Activated T-helper 1 cell treated with Interleukin-2 at 50 U/mL for 16 hours (primary cell): ENCODE results near the gene TBC1D2B.

Experiments used
- DNase-seq: peaks from one replicate; pipeline ENCODE4 v3.0.0-alpha.2; 2020; ENCODE audit warnings: low read depth

TBC1D2B gene

DNA sequence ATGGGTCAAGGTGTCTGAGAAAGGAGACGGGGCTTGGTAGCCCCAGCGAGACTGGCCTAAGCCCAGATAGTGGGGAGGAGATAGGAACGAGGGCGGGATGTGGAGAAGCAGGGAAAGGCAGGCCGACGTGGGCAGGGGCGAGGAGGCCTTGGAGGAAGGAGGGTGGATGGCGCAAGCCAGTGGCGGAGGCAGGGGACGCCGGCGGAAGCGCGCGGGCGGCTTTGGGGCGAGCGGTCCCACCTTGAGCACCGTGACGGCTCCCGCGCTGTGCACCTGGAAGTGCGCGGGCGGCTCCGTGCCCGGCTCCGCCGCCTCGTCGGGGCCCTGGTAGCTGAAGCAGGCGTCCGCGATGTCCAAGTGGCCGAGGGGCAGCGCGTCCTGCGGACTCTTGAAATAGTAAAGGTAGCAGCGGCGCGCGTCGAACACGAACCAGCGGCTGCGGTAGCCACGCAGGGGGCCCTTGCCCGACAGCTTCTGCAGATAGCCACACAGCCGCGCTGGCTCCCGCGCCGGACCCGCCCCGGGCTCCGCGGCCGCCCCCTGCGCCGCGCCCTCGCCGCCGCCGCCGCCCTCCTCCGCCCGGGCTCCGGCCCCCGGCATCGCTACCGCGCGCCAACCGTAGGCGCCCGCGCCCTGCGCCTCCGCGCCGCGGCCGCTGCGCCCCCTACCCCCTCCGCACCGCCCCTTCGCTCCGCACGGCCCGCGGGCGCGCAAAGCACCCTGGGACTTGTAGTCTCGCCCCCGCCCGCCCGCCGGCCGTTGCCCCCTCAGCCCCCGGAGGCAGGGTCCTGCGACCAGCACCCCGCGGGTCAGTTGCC is at the start of gene TBC1D2B:
Gene TBC1D2B (minus strand): TSS at position 659 of the 818 bp plus-strand sequence. CDS start 59 bp downstream, at position 600.
- DNase-seq = peak; percentile 60

DNA sequence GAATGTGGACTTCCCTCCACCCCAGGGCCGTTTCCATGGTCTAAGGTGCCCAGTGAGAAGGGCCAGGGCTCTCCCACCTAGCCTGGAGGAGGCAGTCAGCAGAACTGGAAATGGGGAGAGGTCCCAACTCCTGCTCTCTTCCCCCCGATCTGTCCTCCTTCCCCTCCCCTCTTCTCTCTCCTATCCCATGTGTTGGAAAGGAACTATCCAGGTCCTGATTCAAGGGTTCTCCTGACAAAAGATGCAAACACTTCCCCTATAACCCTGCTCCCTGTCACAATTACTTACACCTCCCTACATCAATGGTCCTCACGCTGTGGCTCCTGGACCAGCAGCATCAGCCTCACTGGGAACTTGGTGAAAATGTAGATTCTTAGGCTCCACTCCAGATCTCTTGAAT is 47.8 kb upstream of the TBC1D2B start:
- DNase-seq = no peak

DNA sequence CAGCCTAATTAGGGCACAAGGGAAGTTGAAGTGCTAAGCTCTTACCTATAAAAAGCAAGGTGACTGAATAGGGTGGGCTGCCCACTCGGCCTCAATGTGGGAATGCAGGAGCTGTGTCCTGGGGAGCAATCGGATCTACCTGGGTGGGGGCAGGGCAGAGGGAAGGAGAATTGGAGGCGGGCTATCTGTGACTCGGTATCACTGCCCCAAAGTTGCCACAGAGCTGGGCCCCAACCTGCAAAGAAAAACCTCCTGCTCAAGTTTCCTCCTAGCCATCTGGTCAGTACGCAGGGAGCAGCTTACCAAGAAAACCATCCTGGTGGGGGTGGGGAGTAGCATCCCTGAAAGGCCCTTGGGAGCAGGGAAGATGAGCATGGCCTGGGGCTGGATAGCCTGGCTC is 43.0 kb upstream of the TBC1D2B start:
- no peak for DNase-seq

DNA sequence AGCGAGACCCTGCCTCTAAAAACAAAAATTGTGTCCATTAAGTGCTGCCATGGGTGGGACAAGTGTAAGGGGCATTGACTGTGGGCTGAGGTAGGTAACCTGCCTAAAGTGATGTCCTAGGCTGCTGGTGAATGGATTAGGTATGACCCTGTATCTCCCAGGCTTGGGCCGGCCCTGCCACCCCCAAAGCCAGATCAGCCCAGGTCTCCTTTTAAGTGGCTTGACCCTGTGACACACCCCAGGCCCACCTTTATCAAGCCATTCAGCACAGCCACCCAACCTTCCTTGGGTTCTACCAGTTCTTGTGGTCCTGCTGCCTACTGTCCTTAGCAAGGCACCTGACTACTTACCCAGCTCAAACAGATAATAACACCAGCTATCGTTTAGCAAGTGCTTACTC is 35.0 kb upstream of the TBC1D2B start:
- DNase-seq = no peak

DNA sequence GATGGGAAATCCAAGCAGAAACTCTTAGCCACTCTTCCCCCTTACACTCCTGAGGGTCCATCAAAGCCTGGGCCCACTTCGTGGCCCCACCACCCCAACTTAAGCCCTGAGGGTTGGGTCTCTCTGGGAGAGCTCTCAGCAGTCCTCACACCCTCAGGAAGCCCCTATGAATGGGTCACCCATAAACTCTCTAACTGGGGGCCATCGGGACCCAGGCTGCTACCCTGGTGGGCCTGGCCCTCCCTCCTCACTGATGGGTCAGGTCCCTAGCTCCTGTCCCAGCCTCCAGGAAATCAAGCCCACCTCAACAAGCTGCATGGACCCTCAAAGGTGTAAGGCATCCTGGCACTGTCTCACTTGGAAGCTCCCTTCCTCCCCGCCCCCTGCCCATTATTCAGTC is 34.3 kb upstream of the TBC1D2B start:
- no peak for DNase-seq

DNA sequence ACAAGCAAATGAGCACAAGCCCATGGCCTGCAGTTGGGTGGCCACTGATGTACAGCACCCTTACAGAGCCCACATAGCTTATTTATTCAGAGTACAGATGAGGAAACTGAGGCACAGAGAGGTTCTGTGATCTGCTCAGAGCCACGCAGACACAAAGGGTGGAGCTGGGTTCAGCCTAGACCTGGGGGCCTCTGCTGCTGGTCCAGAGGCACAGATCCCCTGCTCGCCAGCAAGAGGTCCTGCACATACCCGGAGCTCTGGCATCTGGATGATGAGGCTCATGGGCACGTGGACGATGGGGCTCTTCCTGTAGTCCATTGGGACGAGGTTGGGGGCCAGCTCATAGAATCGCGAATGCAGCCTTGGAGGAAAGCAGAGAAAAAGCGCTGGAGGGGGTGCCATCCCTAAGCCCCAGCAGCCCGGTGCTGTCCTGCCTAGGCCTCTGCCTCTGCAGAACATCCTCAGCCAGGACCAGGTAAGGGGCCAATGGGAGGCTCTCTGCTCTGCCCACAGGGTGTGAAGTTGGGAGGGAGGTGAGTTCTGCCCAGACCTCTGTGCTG is 33.5 kb upstream of the TBC1D2B start:
- no peak for DNase-seq

DNA sequence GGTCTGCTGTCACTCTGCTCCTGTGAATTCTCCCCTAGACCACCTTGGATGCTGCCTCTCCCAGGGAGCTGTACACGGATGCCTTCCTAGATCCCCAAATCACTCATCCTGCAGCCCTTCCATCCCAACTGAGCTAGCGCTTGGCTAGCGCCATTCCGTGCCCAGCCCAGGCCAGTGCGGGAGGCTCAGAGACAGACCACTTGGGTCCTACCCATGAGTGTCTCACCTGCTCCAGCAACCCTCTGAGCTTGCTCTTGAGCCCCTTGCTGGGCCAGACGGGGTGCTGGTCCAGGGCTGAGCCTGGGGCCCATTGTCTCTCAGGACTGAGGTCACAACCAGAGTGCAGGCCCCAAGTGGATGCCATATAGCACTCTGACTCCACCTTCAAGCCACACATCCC is 32.6 kb upstream of the TBC1D2B start:
- no peak for DNase-seq

DNA sequence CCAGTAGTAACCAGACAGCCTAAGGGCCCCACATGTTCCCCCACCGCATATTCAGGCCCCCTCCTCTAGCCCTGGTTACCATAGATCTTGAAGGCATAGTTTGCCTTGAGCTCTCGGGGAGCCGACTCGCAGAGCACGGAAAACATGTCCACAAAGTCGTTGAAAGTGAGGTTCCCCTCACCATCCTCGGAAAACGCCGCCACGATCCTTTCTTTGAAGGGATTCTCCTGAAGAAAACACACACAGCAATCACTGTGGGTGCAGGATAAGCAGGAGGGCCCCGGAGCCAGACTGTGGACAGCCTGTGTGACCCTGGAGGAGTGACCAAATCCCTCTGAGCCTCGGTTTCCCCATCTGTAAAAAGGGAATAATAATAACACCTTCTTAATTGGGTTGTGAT is 31.6 kb upstream of the TBC1D2B start:
- no peak for DNase-seq

DNA sequence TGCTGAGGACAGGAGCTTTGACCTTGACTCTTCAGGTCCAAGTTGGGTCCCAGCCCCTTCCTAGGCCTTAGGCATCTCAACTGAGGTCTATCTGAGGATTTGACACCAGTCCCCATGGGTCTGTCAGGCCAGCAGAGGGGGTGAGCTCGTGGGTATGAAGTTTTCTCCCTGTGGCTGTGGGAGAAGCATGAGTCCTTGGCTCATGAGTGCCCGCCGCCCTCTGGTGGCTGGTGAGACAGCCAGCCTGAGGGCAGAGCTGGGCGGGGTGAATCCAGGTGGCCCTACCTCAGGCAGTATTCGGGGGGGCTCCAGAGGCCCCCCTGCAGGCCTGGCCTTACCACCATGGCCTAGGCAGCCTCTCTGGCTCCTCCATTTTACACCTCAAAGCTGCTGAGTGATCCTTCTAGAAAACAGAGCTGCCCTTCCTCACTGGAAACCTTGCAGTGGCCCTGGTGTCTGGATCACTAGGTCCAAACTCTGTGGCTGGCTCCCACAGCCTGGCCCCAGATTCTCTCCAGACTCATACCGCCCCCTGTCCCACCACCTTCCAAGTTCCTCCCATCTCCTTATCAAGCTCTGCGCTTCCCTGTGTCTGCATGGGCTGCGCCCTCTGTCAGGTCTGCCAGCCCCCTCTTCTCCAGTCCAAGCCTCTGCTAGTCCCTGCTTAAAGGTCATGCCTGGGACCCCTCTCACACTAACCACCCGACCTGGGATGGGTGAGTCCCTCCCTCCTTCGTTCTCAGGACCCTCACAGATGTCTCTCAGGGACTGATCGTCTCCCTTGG is 31.0 kb upstream of the TBC1D2B start:
- peak; percentile 72 for DNase-seq

DNA sequence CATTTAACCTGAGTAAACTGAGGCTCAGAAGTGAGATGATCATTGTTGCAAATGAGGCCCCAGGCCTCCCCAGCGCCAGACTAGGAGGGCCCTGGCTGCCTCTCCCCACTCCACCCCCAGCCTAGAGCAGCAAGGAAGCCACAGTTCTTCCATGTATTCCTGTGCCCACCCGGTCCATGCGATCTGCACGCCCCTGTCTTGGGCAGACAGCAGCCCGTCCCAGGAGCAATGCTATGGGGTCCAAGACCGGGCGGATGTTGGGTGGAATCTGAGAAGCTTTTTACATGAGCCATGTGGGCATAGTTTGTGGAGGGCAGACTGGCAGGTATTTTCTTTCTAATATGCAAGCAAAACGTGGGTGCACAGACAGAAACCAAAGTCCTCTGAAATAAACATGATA is 30.0 kb upstream of the TBC1D2B start:
- no peak for DNase-seq

DNA sequence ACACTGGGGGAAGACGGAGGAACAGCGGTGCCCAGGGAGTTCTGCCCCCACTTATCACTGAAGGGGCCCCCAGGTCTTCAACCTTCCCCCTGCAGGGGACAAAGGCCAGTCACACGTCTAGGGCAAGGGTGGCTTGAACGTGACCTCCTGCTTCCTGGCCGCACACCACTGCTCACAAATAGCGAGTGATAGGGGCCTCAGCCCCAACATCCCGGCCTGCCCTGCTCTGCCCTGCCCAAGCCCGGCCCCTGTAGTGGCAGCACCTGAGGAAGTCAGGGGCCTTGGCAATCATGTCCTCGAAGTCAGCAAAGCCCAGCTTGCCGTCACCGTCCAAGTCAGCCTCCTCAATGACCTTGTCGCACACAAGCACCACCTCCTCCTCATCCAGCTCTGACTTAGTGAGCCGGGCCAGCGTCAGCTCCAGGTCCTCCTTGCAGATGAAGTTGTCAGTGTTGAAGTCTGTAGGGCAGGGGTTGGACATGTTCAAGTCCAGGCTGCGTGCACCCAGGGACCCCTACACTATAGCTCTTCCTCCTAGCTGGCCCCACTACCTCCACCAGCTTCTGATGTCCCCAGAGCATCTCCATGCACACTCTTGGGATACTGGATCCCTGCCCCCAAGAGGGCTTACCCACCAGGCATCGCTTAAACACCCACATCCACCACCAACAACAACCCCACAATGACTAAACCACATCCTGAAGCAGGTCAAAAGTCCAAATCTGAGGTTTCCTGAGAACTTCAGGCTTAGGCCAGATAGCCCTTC is 28.1 kb upstream of the TBC1D2B start:
- DNase-seq = no peak

DNA sequence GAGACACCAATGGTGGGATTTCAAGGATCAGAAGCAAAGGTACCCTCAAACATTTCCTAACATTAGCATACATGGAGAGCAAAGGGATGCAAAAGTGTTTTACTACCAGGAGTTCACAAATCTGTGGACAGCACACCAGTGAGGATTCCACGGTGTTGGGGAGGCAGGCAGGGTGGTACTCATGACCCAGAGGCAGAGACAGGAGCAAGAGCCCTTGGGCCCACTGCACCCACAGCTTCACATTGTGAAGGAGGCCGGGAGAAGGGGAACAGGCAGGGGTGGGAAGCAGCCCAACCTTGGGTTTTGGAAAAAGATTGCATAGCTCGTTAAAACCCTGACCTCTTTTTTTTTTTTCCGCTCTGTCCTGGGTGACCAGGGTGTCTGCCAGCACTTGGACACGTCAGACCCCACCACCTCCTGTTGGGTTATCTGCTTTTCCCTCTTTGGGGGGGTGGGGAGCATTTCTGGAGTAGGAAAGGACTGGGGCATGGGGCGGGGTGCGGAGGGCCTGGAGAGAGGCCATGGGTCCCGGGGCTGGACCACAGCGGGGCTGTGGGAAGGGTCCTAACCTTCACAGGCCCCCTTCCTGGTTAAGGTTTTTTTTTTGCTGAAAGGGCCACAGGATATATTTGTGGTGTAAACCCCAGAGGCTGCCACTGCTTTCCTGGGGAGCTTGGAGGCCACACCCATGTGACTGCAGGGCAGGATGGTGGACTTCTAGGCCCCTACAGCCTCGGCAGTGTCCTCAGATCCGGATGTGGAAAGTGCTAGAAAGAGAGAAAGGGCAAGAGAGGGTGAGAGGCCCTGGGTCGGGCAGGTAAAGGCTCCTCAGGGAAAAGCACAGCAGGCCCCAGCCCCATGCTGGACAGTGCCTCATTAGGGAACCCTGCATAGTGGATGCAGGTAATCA is 27.3 kb upstream of the TBC1D2B start:
- DNase-seq = no peak

DNA sequence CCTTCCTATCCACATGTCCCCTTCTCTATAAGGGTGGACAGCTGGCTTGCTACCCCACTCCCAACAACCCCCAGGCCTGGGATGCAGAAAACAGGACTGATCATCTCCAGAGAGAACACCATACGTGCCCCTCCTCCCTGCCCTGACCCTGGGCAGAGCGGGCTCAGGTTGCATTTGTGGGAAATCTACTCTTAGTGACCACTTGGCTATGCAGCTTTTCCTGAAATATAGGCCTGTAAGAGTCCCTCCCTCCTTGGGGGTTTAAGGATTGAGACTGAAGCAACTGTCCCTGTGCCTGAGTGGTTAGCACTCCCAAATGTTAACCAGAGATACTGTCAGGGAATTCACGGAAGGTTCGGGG is 26.6 kb upstream of the TBC1D2B start:
- DNase-seq = no peak

DNA sequence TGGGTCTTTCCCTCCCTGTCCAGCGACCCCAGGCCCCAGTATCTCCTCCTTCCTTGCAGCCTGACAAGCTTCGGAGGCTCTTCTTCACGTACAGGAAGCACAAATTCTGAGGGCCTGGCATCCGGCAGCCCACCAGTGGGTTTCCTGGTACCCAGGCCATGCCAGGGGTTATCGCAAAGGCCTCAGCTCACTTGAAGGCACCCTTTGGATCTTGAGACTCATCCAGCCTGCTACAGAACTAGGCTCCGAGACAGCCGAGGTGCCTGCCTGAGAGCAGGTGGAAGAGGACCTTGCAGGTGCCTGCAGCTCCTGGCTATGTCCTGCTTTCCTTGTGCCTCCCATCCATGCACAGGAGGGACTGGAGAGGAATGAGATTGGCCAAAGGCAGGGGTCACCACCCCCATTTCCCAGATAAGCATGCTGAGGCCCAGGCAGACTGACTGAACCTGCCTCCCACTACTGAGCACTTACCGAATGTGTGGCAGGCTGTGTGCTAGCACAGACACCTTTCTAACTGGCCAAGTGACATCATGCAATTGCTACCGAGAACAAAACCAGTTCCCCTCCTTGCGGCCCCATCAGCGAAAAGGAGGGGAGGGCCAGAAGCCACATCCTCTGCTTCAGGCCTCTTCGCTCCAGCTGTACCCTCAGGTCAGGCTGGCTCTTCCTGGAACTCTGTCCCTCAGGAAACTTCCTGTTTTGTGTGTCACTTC is 26.1 kb upstream of the TBC1D2B start:
- peak; percentile 46 for DNase-seq

DNA sequence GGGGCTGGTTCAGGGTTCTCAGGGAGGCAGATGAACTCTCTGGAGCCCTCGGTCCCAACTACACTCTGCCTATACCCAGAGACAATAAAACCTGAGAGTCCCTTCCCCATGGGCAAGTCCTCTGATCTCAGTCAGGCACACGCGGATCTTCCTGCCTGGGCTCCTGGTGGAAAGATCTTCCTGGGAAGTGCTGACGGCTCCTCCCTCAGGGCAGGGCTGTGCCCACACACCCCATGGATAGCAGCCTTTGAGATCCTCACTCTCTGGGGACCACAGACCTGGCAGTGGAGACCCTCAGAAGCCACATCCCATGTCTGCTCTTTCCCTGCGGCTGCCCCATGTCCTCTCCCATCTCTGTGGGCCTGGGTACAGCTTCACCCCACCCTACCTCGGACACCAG is 25.2 kb upstream of the TBC1D2B start:
- no peak for DNase-seq

DNA sequence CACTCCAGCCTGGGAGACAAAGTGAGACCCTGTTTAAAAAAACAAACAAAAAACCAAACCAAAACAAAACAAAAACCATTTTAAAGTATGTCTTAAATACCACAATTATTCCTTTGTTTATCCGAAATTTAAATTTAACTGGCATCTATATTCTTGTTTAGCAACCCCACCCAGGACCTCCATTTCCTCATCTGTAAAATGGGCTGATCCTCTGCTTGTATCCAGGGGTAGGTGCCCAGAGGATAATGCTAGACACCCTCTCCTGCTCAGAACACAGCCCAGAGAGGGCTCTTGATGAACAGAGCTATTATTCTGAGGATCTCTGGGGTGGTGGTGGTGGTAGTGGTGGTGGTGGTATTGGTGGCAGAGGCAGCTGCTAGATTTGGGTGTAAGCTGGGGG is 24.7 kb upstream of the TBC1D2B start:
- no peak for DNase-seq

DNA sequence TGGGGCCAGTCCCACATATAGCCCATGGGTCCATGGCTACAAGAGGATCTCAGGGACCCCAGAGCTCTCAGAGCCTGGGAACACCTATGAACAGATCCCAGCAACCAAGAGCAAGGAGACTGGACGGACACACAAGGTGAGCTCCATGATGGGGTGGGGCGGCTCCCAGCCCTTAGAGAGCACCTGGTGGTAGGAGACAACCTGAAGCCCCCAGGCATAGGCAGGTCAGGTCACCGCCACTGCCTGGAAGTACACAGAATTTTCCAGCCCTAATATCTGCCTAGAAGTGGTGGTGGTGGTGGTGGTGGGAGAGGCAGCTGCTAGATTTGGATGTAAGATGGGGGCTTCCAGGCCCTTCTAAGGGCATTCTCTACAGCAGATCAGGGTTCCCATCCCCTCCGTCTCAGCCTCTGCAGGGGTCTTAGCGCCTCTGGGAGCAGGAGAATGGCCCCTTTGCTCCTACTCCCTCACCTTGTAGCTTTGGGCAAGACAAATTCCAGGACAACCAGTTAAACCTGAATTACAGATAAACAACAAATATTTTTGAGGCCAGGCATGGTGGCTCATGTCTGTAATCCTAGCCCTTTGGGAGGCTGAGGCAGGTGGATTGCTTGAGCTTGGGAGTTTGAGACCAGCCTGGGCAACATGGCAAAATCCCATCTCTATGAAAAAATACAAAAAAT is 24.1 kb upstream of the TBC1D2B start:
- no peak for DNase-seq

DNA sequence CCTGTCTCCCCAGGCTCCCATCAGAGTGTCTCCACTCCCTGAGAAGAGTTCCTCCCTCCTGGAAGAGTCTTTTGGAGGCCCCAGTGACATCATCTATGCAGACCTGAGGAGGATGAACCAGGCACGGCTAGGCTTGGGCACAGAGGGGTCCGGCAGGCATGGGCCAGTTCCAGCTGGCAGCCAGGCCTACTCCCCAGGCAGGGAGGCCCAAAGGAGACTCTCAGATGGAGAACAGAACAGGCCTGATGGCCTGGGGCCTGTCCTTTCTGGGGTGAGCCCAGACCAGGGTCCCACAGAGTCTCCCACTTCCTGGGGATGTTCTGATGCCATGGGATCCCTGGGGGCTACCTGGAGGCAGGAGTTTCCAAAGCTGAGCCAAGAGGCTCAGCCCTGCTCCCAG is 23.4 kb upstream of the TBC1D2B start:
- DNase-seq = no peak

DNA sequence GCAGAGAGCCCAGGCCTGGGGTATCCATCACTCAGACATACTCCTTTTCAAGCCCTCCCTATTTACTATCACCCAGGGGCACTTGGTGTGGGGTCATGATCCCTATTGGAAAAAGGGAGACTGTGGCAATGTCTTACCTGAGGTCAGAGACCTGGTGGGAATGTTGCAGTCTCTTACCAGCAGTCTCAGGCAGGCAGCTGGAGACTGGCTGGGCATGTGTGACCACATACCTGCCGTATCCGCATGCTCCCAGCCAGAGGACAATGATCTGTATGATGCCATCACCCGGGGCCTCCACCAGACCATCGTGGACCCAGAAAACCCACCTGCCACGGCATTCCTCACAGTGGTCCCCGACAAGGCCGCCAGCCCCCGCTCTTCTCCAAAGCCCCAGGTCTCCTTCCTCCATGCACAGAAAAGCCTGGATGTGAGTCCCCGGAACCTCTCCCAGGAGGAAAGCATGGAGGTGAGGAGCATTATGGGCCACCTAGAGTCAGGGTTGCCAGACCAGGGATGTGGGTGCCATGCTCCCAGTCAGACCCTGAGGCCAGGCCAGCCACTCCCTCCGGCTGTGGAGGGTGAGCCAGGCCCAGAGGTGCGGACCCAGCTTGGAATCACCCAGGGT is 20.7 kb upstream of the TBC1D2B start:
- DNase-seq = no peak

DNA sequence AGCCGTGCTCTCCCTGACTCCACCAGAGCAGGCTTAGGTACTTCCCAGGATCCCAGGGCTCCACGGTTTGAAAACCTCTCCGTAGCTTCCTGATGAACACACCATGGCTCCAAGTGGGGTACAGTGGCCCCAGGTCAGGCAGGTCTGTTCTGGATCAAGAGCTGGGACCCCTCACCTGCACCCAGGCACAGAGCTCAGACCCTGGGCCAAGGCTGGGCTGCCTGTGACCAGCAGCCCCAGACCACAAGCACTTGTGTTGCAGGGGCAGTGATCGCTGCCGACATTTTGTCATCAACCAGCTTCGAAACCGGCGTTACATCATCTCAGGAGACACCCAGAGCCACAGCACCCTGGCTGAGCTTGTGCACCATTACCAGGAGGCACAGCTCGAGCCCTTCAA is 20.2 kb upstream of the TBC1D2B start:
- no peak for DNase-seq
